ENCODE data around the gene CCDC33.

The CCDC33 gene

GRCh38 chr15:74291101-74292071, 55.3 kb downstream of the CCDC33 start:
- DNase-seq = peak; percentile 96

GRCh38 chr15:74293021-74293810, 57.1 kb downstream of the CCDC33 start:
- DNase-seq = no peak

- peak; percentile 35 for DNase-seq
Observed at GRCh38 chr15:74294010-74294409, 57.9 kb downstream of the CCDC33 start.

- DNase-seq = no peak
Observed at GRCh38 chr15:74295800-74296199, 59.7 kb downstream of the CCDC33 start.

GRCh38 chr15:74297887-74298286, 61.8 kb downstream of the CCDC33 start:
- no peak for DNase-seq

GRCh38 chr15:74300057-74300795, 64.1 kb downstream of the CCDC33 start:
- DNase-seq = no peak

GRCh38 chr15:74301583-74302361, 65.6 kb downstream of the CCDC33 start:
- no peak for DNase-seq

- DNase-seq = peak; percentile 60
Observed at GRCh38 chr15:74302821-74303359, 66.8 kb downstream of the CCDC33 start.

GRCh38 chr15:74303741-74304309, 67.7 kb downstream of the CCDC33 start:
- no peak for DNase-seq

- DNase-seq = no peak
Observed at GRCh38 chr15:74304431-74304830, 68.3 kb downstream of the CCDC33 start.

GRCh38 chr15:74305687-74306086, 69.6 kb downstream of the CCDC33 start:
- DNase-seq = no peak

- no peak for DNase-seq
Observed at GRCh38 chr15:74306781-74307217, 70.7 kb downstream of the CCDC33 start.

- DNase-seq = peak; percentile 84
Observed at GRCh38 chr15:74307827-74308811, 72.0 kb downstream of the CCDC33 start.

GRCh38 chr15:74311734-74312444, 75.8 kb downstream of the CCDC33 start:
- no peak for DNase-seq

GRCh38 chr15:74312445-74313007, 76.4 kb downstream of the CCDC33 start:
- DNase-seq = peak; percentile 93

GRCh38 chr15:74313889-74314288, 77.8 kb downstream of the CCDC33 start:
- no peak for DNase-seq

- DNase-seq = no peak
Observed at GRCh38 chr15:74314795-74315438, 78.8 kb downstream of the CCDC33 start.

GRCh38 chr15:74315626-74316025, 79.5 kb downstream of the CCDC33 start:
- DNase-seq = no peak

- DNase-seq = no peak
Observed at GRCh38 chr15:74316141-74316540, 80.0 kb downstream of the CCDC33 start.
